K562 (cell line): ENCODE measurements around the gene SRPX. TPM values are rescaled to one million over a fixed set of nuclear protein-coding genes. Genes with fewer than 3 reads are reported as not detected.

Experiments used
- ATAC-seq: fragments of 200-7000 bp; cut with Tn5 transposase; 3 replicates; pipeline ENCODE4 v1.9.1; 2020; ENCODE audit warnings: moderate library complexity
- BruUV-seq: library from RNA; stranded (reverse); fragments of 400-500 nt; replicated peaks from 2 replicates; lab custom pipeline; 2021; lab: Mats Ljungman, UMichigan
- CTCF ChIA-PET: fragments of 300-600 bp; formaldehyde crosslinking; extraction: SDS; loops from one replicate; lab custom pipeline; 2021; ENCODE audit warnings: low intra/inter-chr PET ratio; lab: Yijun Ruan, JAX
- POLR2A ChIA-PET: fragments of 300-600, 350-650 bp; sonication (Branson Sonifier 250); formaldehyde crosslinking; extraction: SDS; loops from one replicate; lab custom pipeline; 2021; ENCODE audit warnings: antibody characterized with exemption, inconsistent platforms; lab: Yijun Ruan, JAX
- DNase-seq, 4 experiments: peaks; one replicate each; pipeline versions ENCODE4 v3.0.0 to v3.0.0-alpha.2; 2011 to 2018; ENCODE audit warnings: low spot score in 3 of 4, mixed read lengths in 3 of 4; ENCODE audit errors: extremely low read depth in 1 of 4
- FAIRE-seq: peaks from 2 replicates; lab custom pipeline; 2011; peaks lifted over from hg19 to GRCh38; lab: Jason Lieb, UNC
- H2AFZ ChIP-seq: 2 replicates; pipeline ENCODE4 v1.6.0; 2011; ENCODE audit warnings: low read depth, low read length, control low read depth, inconsistent platforms
- H3K27ac ChIP-seq: fragments of 200-600 bp; 3 replicates; pipeline ENCODE4 v1.8.0; 2011; ENCODE audit warnings: low read depth, mild to moderate bottlenecking, control low read depth, inconsistent platforms, low read length, moderate library complexity, mixed read lengths; ENCODE audit errors: extremely low read depth
- H3K27me3 ChIP-seq, 2 experiments: fragments of 300-600 bp in 1 of 2; 2 replicates in 1 of 2; 3 replicates in 1 of 2; pipeline versions ENCODE4 v1.6.0 to v1.8.0; 2011; ENCODE audit warnings: inconsistent platforms in 2 of 2, low read length in 2 of 2, mild to moderate bottlenecking in 1 of 2, mixed read lengths in 1 of 2, moderate library complexity in 1 of 2; ENCODE audit not compliant: control insufficient read depth in 2 of 2, insufficient read depth in 2 of 2
- H3K36me3 ChIP-seq: fragments of 300-600 bp; 3 replicates; pipeline ENCODE4 v1.8.0; 2011; ENCODE audit warnings: mild to moderate bottlenecking, low read length, inconsistent platforms; ENCODE audit not compliant: control insufficient read depth, insufficient read depth
- H3K4me1 ChIP-seq, 2 experiments: fragments of 200-600 bp in 1 of 2; replicated peaks in 1 of 2; 2 replicates in 1 of 2; 3 replicates in 1 of 2; pipeline versions ENCODE4 v1.5.1 to v1.8.0; 2011; ENCODE audit warnings: inconsistent platforms in 2 of 2, low read length in 2 of 2, mild to moderate bottlenecking in 1 of 2, mixed read lengths in 1 of 2, moderate library complexity in 1 of 2; ENCODE audit not compliant: control insufficient read depth in 2 of 2, insufficient read depth in 2 of 2
- H3K4me2 ChIP-seq: 2 replicates; pipeline ENCODE4 v1.6.1; 2011; ENCODE audit warnings: low read length, control low read depth, inconsistent platforms, mixed read lengths; ENCODE audit not compliant: insufficient read depth
- H3K4me3 ChIP-seq: fragments of 200-600 bp; sonication (generic), shearing (Covaris generic); 2 replicates; pipeline ENCODE4 v1.5.1; 2016; ENCODE audit warnings: control low read depth, inconsistent platforms
- H3K79me2 ChIP-seq: fragments of 200-600 bp; 3 replicates; pipeline ENCODE4 v1.8.0; 2011; ENCODE audit warnings: low read length, inconsistent platforms; ENCODE audit not compliant: control insufficient read depth, insufficient read depth
- H3K9ac ChIP-seq, 2 experiments: 2 replicates each; pipeline versions ENCODE4 v1.6.0 to v1.6.1; 2011; ENCODE audit warnings: low read depth in 2 of 2, low read length in 2 of 2, control low read depth in 1 of 2, inconsistent platforms in 1 of 2, mild to moderate bottlenecking in 1 of 2, mixed read lengths in 1 of 2; ENCODE audit not compliant: insufficient read depth in 1 of 2
- H3K9me1 ChIP-seq: one replicate; pipeline ENCODE4 v1.6.0; 2011; ENCODE audit warnings: inconsistent platforms, mild to moderate bottlenecking, low read length, moderate library complexity; ENCODE audit not compliant: control insufficient read depth, insufficient read depth
- H3K9me3 ChIP-seq: replicated peaks from 2 replicates; pipeline ENCODE4 v1.5.1; 2011; ENCODE audit warnings: low read depth, low read length, inconsistent platforms; ENCODE audit not compliant: control insufficient read depth, insufficient read depth
- H4K20me1 ChIP-seq: replicated peaks from 2 replicates; pipeline ENCODE4 v1.6.1; 2011; ENCODE audit warnings: low read length, inconsistent platforms, mixed read lengths; ENCODE audit not compliant: control insufficient read depth, insufficient read depth
- ZNF707 ChIP-seq: fragments of 250-450 bp; sonication (Bioruptor Pico); conservative IDR thresholded peaks from 2 replicates; pipeline ENCODE4 v1.8.0; 2022; ENCODE audit warnings: inconsistent platforms, mild to moderate bottlenecking, moderate library complexity
- WGBS: fragments of 100-300 bp; shearing (Covaris generic); methylation state at CpG from one replicate; pipeline ENCODE4 v1.1.6; 2016; ENCODE audit warnings: low coverage, mixed read lengths; ENCODE audit not compliant: insufficient coverage; ENCODE audit errors: missing lambda C conversion rate; 5-methylcytosine and 5-hydroxymethylcytosine counted together
- in situ Hi-C: fragments of 300-500 bp; cut with MboI; formaldehyde crosslinking; loops from 4 replicates; pipeline ENCODE4 v1.15.0; 2018; ENCODE audit warnings: inconsistent platforms, mixed read lengths
- intact Hi-C: fragments of 100-400 bp; cut with micrococcal nuclease; formaldehyde crosslinking; loops from 2 replicates; pipeline ENCODE4 v1.14.2; 2022
- polyA plus RNA-seq, 8 experiments: library from polyadenylated mRNA; depleted of rRNA in 4 of 8; stranded (reverse) in 5 of 8; unstranded in 3 of 8; fragments of >200 nt; fragmentation: Nextera tagmentation in 2 of 8; fragmentation: Illumina TruSeq in 1 of 8; extraction: Ambion mirVana in 2 of 8; extraction: Trizol in 1 of 8; gene quantifications; 2 replicates each; pipeline versions ENCODE4 v1.2.1 to v1.2.3, GENCODE V29; 2011 to 2014; ENCODE audit warnings: inconsistent platforms in 1 of 8, missing spikeins in 1 of 8
- total RNA-seq, 7 experiments: library from RNA; depleted of rRNA in 6 of 7; stranded (reverse); fragments of >200 nt in 6 of 7; fragmentation: Illumina TruSeq in 2 of 7; extraction: Trizol in 2 of 7; gene quantifications; 2 replicates each; pipeline versions ENCODE4 v1.2.1 to v1.2.3, GENCODE V29; 2011 to 2021; ENCODE audit warnings: low replicate concordance in 1 of 7
- TF ChIP-seq, protein P1 (sequence below): fragments of 450-650 bp; IDR thresholded peaks from 2 replicates; pipeline ENCODE4 v1.6.1; 2016

The SRPX gene
- total and polyA plus RNA-seq, 9 of the 15 experiments (the other 6 are each of a cell fraction or from before 2014, with no cell fraction given) = 0.11 to 0.77 (median 0.38) TPM; not detected in 2

DNA sequence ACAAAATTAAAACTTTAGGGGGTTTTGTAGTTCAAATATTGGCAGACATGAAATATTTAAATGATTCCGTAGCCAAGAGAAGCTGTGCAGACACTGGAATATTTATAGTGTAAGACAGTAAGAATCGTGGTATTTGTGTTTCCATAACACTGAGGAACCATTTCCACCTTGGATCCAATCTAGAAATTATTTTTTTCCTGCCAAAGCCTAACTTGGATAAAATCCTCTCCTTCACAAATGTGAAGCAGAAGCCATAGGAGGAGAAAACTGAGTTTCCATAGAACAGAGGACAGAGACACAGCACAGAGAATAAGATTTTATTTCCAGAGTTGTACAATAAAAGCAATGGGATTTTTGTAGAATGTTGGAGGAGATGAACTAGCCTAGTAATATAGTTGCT lies 19.9 kb upstream of the SRPX start:
- Histone ChIP-seq H4K20me1 (no peaks in the 10 kb centered on the region), H3K9ac (no peak overlapping the region), H3K4me2 (no peak overlapping the region), H3K27ac (no peak overlapping the region), H3K79me2 (no peaks in the 10 kb centered on the region), H3K36me3 (no peaks in the 10 kb centered on the region), H3K4me1 (no peaks in the 10 kb centered on the region), H3K4me3 (no peak overlapping the region), H3K9me3 (no peaks in the 10 kb centered on the region), H3K27me3 (no peaks in the 10 kb centered on the region; a peak in 1 of 5 replicates), H3K9me1 (no peaks in the 10 kb centered on the region), H2AFZ (no peak overlapping the region)
- WGBS = 0% methylated on average over 2 of the region's 2 CpGs
- POLR2A ChIA-PET = no interaction called here
- CTCF ChIA-PET = no interaction called here
- in situ Hi-C loops = no loop called here
- no TSS peak for BruUV-seq
- DNase-seq (no peak), FAIRE-seq (no peak), ATAC-seq (no peak)
- intact Hi-C loops = no loop called here
- TF ChIP-seq, protein P1, sequence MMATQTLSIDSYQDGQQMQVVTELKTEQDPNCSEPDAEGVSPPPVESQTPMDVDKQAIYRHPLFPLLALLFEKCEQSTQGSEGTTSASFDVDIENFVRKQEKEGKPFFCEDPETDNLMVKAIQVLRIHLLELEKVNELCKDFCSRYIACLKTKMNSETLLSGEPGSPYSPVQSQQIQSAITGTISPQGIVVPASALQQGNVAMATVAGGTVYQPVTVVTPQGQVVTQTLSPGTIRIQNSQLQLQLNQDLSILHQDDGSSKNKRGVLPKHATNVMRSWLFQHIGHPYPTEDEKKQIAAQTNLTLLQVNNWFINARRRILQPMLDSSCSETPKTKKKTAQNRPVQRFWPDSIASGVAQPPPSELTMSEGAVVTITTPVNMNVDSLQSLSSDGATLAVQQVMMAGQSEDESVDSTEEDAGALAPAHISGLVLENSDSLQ = no peak

DNA sequence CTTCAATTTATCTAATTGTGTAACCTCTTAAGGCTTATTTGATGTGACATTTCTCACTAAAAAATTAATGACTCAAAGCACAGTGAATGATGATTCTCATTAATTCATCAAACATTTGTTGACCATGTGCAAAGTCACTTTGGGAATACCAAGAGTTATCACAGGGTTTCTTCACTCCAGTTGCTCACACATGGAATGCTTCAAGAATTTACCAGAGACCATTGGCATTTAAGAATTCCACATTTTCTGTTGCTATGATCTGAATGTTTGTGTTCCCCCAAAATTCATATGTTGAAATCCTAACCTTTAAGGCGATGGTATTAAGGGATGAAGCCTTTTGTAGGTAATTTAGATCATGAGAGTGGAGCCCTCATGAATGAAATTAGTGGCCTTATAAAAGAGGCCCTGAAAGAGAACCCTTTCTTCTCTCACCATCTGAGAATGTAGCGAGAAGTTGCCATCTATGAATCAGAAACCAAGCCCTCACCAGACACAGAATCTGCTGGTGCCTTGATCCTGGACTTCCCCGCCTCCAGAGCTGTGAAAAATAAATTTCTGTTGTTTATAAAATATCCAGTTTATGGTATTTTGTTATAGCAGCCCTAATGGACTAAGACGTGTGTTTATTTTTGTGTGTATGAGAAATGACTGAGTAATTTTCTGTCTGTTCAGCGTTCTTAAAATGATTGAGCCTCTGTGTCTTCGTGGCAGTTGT lies 16.4 kb upstream of the SRPX start:
- Histone ChIP-seq H3K27ac (no peak overlapping the region), H3K9ac (no peak overlapping the region), H3K79me2 (no peaks in the 10 kb centered on the region), H3K9me3 (no peaks in the 10 kb centered on the region), H2AFZ (no peak overlapping the region), H4K20me1 (no peaks in the 10 kb centered on the region), H3K4me1 (no peaks in the 10 kb centered on the region), H3K27me3 (no peaks in the 10 kb centered on the region), H3K4me2 (no peak overlapping the region), H3K4me3 (no peak overlapping the region), H3K9me1 (no peaks in the 10 kb centered on the region), H3K36me3 (no peaks in the 10 kb centered on the region)
- FAIRE-seq = no peak
- BruUV-seq = no TSS peak
- ChIA-PET POLR2A (no interaction called here), CTCF (no interaction called here)
- 0% methylated on average over 6 of the region's 6 CpGs for WGBS
- no peak for TF ChIP-seq ZNF707 (CRISPR knock-in tag)
- intact Hi-C loops = no loop called here
- no peak for DNase-seq
- ATAC-seq = no peak
- in situ Hi-C loops = no loop called here
